ENCODE results near the gene CEP162.
A peak's percentile ranks its signal among the peaks of the same experiment; 100 is the strongest.
"Not testable (repeated sequence)": the region's sequence is repeated elsewhere in the genome, so short reads cannot be mapped to it uniquely, and the experiment has no call there.

CEP162 gene

GRCh38 chr6:84107495-84107894 lies 119.9 kb downstream of the CEP162 start:
- Histone ChIP-seq H3K9ac (ENCODE audit: low read depth, low read length) (no peak overlapping the region), H3K9me3 (ENCODE audit: insufficient read depth, low read depth, low read length) (peaks cover 3% of the 10 kb centered on the region; the same call in 1 of the 2 replicates), H3K4me3 (ENCODE audit: low read length) (no peak overlapping the region), H3K27ac (ENCODE audit: low read length) (no peak overlapping the region), H3K36me3 (ENCODE audit: insufficient read depth, low read depth, low read length) (no peaks in the 10 kb centered on the region), H3K4me1 (ENCODE audit: insufficient read depth, low read length) (no peaks in the 10 kb centered on the region), H3K27me3 (ENCODE audit: insufficient read depth, low read length) (no peaks in the 10 kb centered on the region)

- not testable (repeated sequence) for H3K9me3 ChIP-seq (ENCODE audit: insufficient read depth, low read depth, low read length); H3K4me3 ChIP-seq (ENCODE audit: low read length); H3K36me3 ChIP-seq (ENCODE audit: insufficient read depth, low read depth, low read length); H3K9ac ChIP-seq (ENCODE audit: low read depth, low read length); H3K27me3 ChIP-seq (ENCODE audit: insufficient read depth, low read length); H3K4me1 ChIP-seq (ENCODE audit: insufficient read depth, low read length); H3K27ac ChIP-seq (ENCODE audit: low read length)
Measured at GRCh38 chr6:84105215-84105924, 122.1 kb downstream of the CEP162 start.

- no peak overlapping the region for H3K27ac ChIP-seq (ENCODE audit: low read length)
Measured at GRCh38 chr6:84103029-84103428, 124.4 kb downstream of the CEP162 start.

DNA sequence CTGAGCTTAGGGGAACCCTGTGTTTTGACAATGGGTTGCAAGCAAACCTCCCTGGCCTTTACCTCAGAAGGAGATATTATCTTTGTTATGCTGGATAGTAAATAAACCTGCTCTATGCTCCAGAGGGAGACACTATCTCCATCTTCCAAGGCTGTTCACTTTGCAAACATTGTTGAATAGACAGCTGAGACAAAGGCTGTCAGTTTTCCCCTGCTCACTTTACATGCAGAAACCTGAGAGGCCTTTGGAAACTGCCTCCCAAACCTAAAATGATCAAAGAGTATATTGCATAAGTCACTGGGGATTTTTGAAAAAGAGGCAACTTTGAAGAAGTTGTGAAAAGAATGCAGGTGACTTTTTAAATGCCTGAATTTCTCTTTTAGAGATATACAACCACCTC lies 132.3 kb downstream of the CEP162 start:
- Histone ChIP-seq H3K27ac (ENCODE audit: low read length) (no peak overlapping the region), H3K27me3 (ENCODE audit: insufficient read depth, low read length) (no peaks in the 10 kb centered on the region), H3K9me3 (ENCODE audit: insufficient read depth, low read depth, low read length) (no peaks in the 10 kb centered on the region), H3K4me1 (ENCODE audit: insufficient read depth, low read length) (0 out of 2 replicates have a peak, but pooled peaks cover 5% of the 10 kb centered on the region), H3K36me3 (ENCODE audit: insufficient read depth, low read depth, low read length) (no peaks in the 10 kb centered on the region), H3K4me3 (ENCODE audit: low read length) (no peak overlapping the region), H3K9ac (ENCODE audit: low read depth, low read length) (no peak overlapping the region)

More at GRCh38 chr6:84103029-84103428, 124.4 kb downstream of the CEP162 start:
- peaks cover 3% of the 10 kb centered on the region; the same call in 1 of the 2 replicates for H3K9me3 ChIP-seq (ENCODE audit: insufficient read depth, low read depth, low read length)
- H3K27me3 ChIP-seq (ENCODE audit: insufficient read depth, low read length): no peaks in the 10 kb centered on the region
- no peak overlapping the region for H3K4me3 ChIP-seq (ENCODE audit: low read length)
- no peak overlapping the region for H3K9ac ChIP-seq (ENCODE audit: low read depth, low read length)
- no peaks in the 10 kb centered on the region for H3K36me3 ChIP-seq (ENCODE audit: insufficient read depth, low read depth, low read length)
- no peaks in the 10 kb centered on the region for H3K4me1 ChIP-seq (ENCODE audit: insufficient read depth, low read length)

DNA sequence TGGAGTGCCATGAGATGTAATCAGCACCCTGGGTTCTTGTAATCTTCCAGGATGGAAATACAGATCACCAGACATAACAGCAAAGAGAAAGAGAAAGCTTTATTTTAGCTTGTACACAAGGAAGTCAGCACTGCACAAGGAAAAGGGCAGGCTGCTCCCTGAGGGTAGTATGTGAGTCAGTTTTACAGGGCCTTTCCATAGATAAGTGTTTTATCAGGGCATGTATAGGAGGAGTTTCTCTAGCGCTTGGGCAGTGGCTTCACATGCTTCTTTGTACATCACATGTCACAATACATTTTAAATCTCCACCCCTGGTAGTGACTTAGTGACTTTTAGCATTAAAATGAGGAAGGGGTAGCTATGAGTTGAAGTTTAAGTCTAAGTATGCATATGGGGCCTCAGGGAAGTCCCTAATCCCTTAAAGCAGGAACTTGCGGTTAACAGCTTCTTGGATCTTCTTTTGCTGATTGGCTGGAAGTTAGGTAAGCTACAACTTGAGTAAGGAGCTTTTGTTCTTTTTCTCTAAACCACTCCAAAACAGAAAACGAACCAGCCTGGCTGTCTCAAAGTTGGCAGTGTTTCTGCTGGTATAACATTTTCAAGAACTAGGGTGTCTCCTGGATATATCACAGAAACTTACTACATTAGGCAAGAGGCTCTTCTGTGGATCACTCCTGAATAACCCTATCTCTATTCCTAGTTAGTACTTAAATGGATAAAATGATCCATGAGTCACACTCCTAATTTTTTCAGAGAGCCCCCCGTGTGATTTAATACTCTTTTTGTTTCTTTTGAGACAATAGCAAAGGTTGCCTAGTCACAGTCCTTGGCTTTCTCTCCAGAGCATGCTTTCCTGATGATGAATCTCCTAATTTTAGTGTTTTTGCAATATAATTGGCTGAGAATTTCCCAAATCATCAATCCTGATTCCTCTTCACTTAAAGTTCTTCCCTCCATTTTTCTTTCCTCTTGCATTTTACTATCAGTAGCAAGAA lies 133.7 kb downstream of the CEP162 start:
- no peak overlapping the region for H3K9ac ChIP-seq (ENCODE audit: low read depth, low read length)
- no peaks in the 10 kb centered on the region for H3K9me3 ChIP-seq (ENCODE audit: insufficient read depth, low read depth, low read length)
- peaks cover 11% of the 10 kb centered on the region for H3K4me1 ChIP-seq (ENCODE audit: insufficient read depth, low read length)
- H3K27ac ChIP-seq (ENCODE audit: low read length): no peak overlapping the region
- H3K4me3 ChIP-seq (ENCODE audit: low read length): no peak overlapping the region
- no peaks in the 10 kb centered on the region for H3K36me3 ChIP-seq (ENCODE audit: insufficient read depth, low read depth, low read length)
- H3K27me3 ChIP-seq (ENCODE audit: insufficient read depth, low read length): no peaks in the 10 kb centered on the region

DNA sequence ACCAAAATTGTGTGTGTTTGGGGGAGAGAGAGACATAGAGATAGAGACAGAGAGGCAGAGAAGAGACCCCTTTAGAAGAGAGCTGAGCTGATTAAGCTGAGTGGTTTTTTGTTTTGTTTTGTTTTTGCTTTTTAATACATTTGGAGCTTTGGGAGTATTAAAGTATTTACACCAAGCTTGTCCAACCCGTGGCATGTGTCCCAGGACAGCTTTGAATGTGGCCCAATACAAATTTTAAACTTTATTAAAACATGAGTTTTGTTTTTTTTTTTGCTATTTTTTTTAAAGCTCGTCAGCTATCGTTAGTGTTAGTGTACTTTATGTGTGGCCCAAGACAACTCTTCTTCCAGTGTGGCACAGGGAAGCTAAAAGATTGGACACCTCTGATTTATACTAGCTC lies 137.9 kb downstream of the CEP162 start:
- Histone ChIP-seq H3K27ac (ENCODE audit: low read length) (no peak overlapping the region), H3K9ac (ENCODE audit: low read depth, low read length) (no peak overlapping the region), H3K27me3 (ENCODE audit: insufficient read depth, low read length) (no peaks in the 10 kb centered on the region), H3K36me3 (ENCODE audit: insufficient read depth, low read depth, low read length) (no peaks in the 10 kb centered on the region), H3K9me3 (ENCODE audit: insufficient read depth, low read depth, low read length) (no peaks in the 10 kb centered on the region), H3K4me1 (ENCODE audit: insufficient read depth, low read length) (peaks cover 34% of the 10 kb centered on the region), H3K4me3 (ENCODE audit: low read length) (no peak overlapping the region)

DNA sequence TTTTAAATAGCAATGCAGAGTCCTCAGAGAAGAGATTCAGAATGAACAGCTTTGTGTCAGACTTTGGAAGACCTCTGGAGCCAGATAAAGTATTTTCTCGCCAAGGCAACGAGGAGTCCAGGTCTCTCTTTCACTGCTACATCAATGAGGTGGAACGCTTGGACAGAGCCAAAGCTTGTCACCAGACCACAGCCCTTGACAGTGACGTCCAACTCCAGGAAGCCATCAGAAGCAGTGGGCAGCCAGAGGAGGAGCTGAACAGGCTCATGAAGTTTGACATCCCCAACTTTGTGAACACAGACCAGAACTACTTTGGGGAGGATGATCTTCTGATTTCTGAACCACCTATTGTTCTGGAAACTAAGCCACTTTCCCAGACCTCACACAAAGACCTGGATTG lies 138.4 kb downstream of the CEP162 start:
- Histone ChIP-seq H3K4me3 (ENCODE audit: low read length) (no peak overlapping the region), H3K9me3 (ENCODE audit: insufficient read depth, low read depth, low read length) (no peaks in the 10 kb centered on the region), H3K4me1 (ENCODE audit: insufficient read depth, low read length) (peaks cover 33% of the 10 kb centered on the region), H3K27me3 (ENCODE audit: insufficient read depth, low read length) (no peaks in the 10 kb centered on the region), H3K9ac (ENCODE audit: low read depth, low read length) (no peak overlapping the region), H3K27ac (ENCODE audit: low read length) (no peak overlapping the region), H3K36me3 (ENCODE audit: insufficient read depth, low read depth, low read length) (no peaks in the 10 kb centered on the region)

GRCh38 chr6:84086545-84087429 lies 140.7 kb downstream of the CEP162 start:
- no peaks in the 10 kb centered on the region for H3K27me3 ChIP-seq (ENCODE audit: insufficient read depth, low read length)
- H3K9ac ChIP-seq (ENCODE audit: low read depth, low read length): no peak overlapping the region
- H3K27ac ChIP-seq (ENCODE audit: low read length): no peak overlapping the region
- H3K36me3 ChIP-seq (ENCODE audit: insufficient read depth, low read depth, low read length): no peaks in the 10 kb centered on the region
- H3K4me1 ChIP-seq (ENCODE audit: insufficient read depth, low read length): peaks cover 42% of the 10 kb centered on the region
- H3K9me3 ChIP-seq (ENCODE audit: insufficient read depth, low read depth, low read length): no peaks in the 10 kb centered on the region
- no peak overlapping the region for H3K4me3 ChIP-seq (ENCODE audit: low read length)

DNA sequence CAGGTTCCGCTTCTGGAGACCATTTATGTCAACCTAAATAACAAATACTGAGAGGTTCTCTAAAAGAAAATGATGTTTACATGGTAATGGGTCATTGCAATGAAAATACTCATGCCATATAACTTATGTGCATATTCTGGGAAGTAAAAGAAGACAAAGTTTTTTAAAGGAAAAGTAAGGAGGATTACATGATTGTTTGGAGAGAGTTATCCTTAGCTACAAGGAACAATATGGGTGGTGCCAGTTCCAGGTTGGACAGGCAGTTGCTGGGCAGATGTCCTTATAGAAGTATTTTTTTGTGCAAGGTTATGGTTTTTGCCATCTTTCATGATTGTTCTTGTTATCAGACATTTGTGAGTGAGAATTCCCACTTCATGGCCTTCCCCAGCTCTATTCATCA lies 141.4 kb downstream of the CEP162 start:
- Histone ChIP-seq H3K4me1 (ENCODE audit: insufficient read depth, low read length) (peaks cover 42% of the 10 kb centered on the region), H3K9me3 (ENCODE audit: insufficient read depth, low read depth, low read length) (no peaks in the 10 kb centered on the region), H3K27ac (ENCODE audit: low read length) (no peak overlapping the region), H3K36me3 (ENCODE audit: insufficient read depth, low read depth, low read length) (no peaks in the 10 kb centered on the region), H3K27me3 (ENCODE audit: insufficient read depth, low read length) (no peaks in the 10 kb centered on the region), H3K4me3 (ENCODE audit: low read length) (no peak overlapping the region), H3K9ac (ENCODE audit: low read depth, low read length) (no peak overlapping the region)

GRCh38 chr6:84084705-84085104 lies 142.7 kb downstream of the CEP162 start:
- H3K9me3 ChIP-seq (ENCODE audit: insufficient read depth, low read depth, low read length); H3K36me3 ChIP-seq (ENCODE audit: insufficient read depth, low read depth, low read length); H3K9ac ChIP-seq (ENCODE audit: low read depth, low read length); H3K4me3 ChIP-seq (ENCODE audit: low read length); H3K27me3 ChIP-seq (ENCODE audit: insufficient read depth, low read length); H3K27ac ChIP-seq (ENCODE audit: low read length): not testable (repeated sequence)
- H3K4me1 ChIP-seq (ENCODE audit: insufficient read depth, low read length): peaks cover 42% of the 10 kb centered on the region

DNA sequence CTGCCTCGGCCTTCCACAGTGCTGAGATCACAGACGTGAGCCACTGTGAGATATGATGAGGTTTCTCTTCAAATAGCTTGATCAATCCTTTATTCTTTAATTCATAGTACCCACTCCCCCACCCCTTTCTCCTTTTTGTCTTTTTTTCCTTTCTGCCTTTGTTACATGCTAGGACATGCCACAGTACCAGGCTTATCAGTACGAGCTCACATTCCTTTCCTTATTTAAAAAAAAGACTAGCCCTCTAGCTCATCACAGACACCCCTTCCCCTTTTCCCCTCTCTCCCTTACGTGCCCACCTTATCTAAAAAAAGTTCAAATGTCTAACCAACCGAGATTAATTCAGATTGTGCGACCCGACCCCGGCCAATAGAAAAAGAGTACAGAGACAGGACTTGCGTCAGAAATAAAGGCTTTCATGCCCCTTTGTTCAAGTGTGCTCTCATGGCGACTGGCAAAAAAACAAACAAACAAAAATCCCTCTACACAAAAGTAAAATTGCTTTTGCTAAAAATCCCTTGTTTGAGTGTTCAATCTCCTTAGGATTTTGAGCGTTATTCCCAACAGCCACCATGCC lies 144.7 kb downstream of the CEP162 start:
- H3K9ac ChIP-seq (ENCODE audit: low read depth, low read length): peak overlapping the region; percentile 39; the same call in 1 of the 2 replicates
- no peaks in the 10 kb centered on the region for H3K27me3 ChIP-seq (ENCODE audit: insufficient read depth, low read length)
- peaks cover 28% of the 10 kb centered on the region; the same call in 1 of the 2 replicates for H3K4me1 ChIP-seq (ENCODE audit: insufficient read depth, low read length)
- no peak overlapping the region for H3K4me3 ChIP-seq (ENCODE audit: low read length)
- H3K27ac ChIP-seq (ENCODE audit: low read length): peak overlapping the region; percentile 39
- no peaks in the 10 kb centered on the region for H3K36me3 ChIP-seq (ENCODE audit: insufficient read depth, low read depth, low read length)
- H3K9me3 ChIP-seq (ENCODE audit: insufficient read depth, low read depth, low read length): no peaks in the 10 kb centered on the region
